ENCODE results near the gene FXYD6.

DNA sequence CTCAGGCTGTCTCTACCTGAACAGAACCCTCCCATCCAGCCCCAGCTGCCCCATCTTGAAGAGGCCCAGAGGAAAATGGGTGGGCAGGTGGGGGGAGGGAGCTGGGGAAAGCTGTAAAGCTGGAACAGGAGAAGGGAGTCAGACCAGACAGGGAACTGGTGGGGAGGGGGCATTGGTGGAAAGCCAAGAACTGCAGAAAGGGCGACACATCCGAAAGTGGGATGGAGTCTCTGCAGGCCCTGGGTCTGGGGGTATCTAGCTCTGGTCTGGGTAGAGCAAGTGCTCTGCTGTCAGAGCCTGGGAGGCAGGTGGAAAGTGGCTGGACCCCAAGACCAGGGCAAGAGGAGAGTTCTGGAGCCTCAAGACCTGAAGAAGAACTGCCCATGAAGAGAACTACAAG lies 45.0 kb upstream of the FXYD6 start:
- TF ChIP-seq, protein P1, sequence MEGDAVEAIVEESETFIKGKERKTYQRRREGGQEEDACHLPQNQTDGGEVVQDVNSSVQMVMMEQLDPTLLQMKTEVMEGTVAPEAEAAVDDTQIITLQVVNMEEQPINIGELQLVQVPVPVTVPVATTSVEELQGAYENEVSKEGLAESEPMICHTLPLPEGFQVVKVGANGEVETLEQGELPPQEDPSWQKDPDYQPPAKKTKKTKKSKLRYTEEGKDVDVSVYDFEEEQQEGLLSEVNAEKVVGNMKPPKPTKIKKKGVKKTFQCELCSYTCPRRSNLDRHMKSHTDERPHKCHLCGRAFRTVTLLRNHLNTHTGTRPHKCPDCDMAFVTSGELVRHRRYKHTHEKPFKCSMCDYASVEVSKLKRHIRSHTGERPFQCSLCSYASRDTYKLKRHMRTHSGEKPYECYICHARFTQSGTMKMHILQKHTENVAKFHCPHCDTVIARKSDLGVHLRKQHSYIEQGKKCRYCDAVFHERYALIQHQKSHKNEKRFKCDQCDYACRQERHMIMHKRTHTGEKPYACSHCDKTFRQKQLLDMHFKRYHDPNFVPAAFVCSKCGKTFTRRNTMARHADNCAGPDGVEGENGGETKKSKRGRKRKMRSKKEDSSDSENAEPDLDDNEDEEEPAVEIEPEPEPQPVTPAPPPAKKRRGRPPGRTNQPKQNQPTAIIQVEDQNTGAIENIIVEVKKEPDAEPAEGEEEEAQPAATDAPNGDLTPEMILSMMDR (IDR thresholded peaks at IDR 0.05 in 4 of 5, conservative IDR thresholded peaks at IDR 0.05 in 1 of 5): no peak
- no peak for TF ChIP-seq POLR2A (IDR thresholded peaks at IDR 0.05)

Data from gastrocnemius medialis (tissue), 4 donors.